Esophagus mucosa (tissue), 1 donor: ENCODE measurements around the gene RIOX2. TPM values are rescaled to one million over a fixed set of nuclear protein-coding genes. Genes with fewer than 3 reads are reported as not detected.

Source experiments
- ATAC-seq: fragments of 200-7000 bp; cut with Tn5 transposase; one replicate; pipeline ENCODE4 v1.9.1; 2020
- total RNA-seq: library from RNA; stranded (reverse); gene quantifications from one replicate; pipeline ENCODE4 v1.2.4, GENCODE V29; 2023
- donor health status: DM: yes; HTN: yes; CAD: no.

RIOX2 gene
- total RNA-seq, 1 donor from 2014 or later, result 33.6 TPM

- ATAC-seq, result peak; percentile 70
Observed at GRCh38 chr3:97952280-97952679, 20.0 kb downstream of the RIOX2 start.

- ATAC-seq, result no peak
Observed at GRCh38 chr3:97950360-97950759, 21.9 kb downstream of the RIOX2 start.

- no peak for ATAC-seq
Observed at GRCh38 chr3:97949743-97950142, 22.5 kb downstream of the RIOX2 start.

- ATAC-seq, result no peak
Observed at GRCh38 chr3:97949110-97949485, 23.1 kb downstream of the RIOX2 start.

DNA sequence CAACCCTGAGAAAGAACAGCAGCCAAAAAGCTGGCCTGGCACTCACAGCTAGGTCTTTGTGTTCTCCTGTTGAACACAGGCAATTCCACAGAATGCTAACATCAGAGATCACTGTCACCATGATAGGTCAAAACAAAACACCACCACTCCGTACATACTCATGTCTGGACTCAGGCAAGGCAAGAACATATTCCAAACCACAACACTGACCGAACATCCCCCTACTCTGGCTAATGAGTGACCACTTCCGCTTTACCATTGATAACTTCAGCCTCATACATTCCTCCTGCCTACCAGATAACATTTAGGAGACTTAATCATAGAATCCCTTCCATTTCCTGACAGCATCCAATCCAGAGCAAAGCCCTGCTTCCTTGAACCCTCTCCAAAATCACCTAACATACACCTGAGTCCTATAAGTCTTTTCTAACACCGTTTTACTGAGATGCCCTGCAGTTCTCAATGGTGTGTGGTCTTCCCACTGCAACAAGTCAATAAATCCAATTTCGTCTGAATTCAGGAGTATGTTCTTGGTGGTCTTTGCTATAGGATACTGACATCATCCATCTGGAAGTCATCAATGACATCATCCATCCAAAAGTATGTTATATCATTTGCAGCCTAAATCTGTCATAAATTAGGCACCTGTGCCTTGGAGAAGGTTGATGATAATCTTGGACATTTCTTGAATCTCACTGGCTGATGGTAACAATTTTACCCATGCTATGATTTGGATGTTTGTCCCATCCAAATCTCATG lies 23.7 kb downstream of the RIOX2 start:
- ATAC-seq, result no peak

- ATAC-seq, result peak; percentile 34
Observed at GRCh38 chr3:97942801-97943546, 29.3 kb downstream of the RIOX2 start.

GRCh38 chr3:97940034-97940433 lies 32.2 kb downstream of the RIOX2 start:
- ATAC-seq, result no peak

DNA sequence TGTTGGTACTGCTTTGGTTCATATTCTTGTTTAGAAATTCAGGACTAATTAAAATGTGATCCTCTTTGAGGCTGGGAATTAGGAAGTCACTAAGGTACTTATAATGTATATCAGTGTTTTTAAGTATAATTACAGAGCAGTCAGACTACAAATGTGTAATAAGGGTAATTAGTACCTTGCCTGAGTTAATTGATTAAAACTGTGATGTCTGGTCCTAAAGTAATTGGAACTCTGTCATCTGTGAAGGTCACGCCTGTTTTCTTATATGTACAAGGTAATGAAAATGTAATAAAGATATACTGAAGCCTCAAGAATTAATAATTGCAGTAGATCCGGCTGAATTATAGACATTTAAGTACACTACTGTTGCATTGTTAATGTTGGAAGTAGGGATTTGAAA lies 32.8 kb downstream of the RIOX2 start:
- no peak for ATAC-seq

- no peak for ATAC-seq
Observed at GRCh38 chr3:97938444-97938843, 33.8 kb downstream of the RIOX2 start.

DNA sequence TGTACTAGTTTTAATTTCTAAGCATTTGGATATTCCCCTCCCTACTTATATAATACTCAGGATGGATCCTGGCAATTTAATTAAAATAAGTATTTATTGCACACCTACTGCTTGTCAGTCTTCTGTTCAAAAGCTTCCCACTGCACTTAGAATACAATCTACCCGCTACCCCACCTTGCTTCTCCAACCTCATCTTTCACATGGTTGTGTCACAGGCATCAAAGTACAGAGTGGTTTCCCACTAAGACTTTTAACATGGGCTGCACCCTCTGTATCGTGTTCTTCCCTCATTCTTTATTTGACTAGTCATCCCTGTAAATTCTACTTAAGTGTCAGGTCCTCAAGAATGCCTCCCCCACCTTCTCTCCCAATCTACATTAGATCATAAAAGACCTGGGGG lies 35.0 kb downstream of the RIOX2 start:
- no peak for ATAC-seq

DNA sequence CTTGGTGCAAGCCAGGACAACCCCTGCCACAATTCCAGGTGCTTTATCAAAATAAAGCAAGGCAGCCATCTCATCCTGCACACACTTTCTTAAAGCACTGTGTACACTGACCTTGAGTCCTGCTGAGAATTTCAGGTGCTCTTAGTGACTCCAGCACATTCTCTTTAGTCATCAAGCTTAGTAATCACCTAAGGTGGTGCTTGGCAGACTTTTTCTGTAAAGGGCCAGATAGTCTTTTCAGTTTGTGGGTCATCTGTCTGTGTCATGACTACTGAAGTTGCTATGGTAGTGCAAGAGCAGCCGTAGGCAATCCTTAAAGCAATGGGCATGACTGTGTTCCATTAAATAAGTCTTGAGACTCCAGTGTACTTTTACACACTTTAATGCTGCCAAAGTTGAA lies 36.4 kb downstream of the RIOX2 start:
- ATAC-seq, result peak; percentile 48

GRCh38 chr3:97934980-97935695 lies 37.1 kb downstream of the RIOX2 start:
- no peak for ATAC-seq

DNA sequence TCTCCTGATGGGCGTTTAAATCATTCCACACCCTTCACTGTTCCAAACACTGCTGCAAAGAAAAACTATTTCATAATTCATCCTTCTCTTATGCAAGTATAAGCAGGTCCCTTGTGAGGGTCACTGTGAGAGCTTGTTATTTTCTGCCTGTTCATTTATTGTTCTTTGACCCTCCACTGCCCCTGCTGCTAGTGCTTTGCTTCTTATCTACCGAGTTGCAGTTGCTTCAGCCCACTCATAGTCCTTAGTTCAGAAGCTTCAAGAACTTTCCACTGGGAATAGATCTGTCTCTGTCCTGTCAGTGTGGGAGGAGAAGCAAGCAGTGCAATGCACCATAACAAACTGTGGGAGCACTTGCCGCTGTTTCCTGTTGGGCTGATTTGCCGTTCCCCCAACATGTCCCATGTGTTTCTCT lies 39.8 kb downstream of the RIOX2 start:
- ATAC-seq, result peak; percentile 77

DNA sequence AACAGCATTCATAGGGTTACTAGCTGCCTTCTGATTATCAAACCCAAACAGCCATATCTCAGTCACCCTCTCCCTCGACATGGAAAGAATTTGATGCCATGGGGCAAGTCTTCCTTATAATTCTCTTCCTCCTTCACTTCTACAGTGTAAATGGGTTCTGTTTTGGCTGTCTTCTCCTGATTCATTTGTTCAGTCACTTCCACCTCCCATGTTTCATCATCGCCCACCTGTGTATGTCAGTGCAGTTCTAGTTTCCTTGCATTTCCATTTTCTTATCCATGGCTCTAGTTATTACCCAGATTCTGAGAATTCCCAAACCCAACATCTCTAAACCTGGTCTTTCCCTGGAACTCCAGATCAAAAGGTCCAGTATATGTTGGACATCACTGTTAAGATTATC lies 41.0 kb downstream of the RIOX2 start:
- ATAC-seq, result no peak

GRCh38 chr3:97930018-97930417 lies 42.2 kb downstream of the RIOX2 start:
- ATAC-seq, result no peak

DNA sequence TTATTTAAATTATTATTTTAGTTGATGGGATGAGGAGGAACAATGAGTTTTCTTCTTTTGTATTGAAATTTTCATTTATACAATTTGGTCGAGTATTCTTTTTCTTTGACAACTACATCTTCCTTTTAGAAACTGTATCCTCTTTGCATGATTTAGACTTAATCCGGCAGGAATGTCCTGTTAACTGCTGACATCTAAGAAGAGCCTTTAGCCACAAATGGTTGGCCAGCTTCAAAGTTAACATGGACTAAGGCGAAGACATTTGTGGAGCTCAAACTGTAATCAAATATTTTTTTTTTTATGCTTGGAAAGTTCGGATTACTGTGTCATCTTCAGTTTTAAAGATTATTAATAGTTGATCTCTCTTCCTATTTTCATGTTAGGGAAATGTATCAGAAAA lies 43.2 kb downstream of the RIOX2 start:
- no peak for ATAC-seq

GRCh38 chr3:97927704-97928103 lies 44.5 kb downstream of the RIOX2 start:
- ATAC-seq, result no peak

GRCh38 chr3:97917813-97918536 lies 54.3 kb downstream of the RIOX2 start:
- ATAC-seq, result no peak

DNA sequence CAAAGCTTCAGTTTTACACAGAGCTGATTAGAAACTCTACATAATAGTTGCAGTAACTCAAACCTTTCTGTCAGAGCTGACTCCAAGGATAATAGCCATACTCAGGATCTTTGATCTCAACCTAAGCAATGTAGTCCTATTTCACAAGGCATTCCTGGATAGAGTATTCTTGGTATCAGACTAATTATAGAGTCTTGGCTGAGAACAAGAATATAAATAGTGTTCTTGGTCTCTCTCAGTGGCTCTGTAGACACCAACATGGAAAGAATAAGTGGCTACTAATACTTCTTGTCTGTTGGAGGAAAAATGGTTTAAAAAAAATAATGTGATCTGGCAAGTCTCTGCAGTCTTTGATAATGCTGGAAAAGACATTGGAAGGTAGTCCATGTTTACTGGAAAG lies 55.7 kb downstream of the RIOX2 start:
- no peak for ATAC-seq

DNA sequence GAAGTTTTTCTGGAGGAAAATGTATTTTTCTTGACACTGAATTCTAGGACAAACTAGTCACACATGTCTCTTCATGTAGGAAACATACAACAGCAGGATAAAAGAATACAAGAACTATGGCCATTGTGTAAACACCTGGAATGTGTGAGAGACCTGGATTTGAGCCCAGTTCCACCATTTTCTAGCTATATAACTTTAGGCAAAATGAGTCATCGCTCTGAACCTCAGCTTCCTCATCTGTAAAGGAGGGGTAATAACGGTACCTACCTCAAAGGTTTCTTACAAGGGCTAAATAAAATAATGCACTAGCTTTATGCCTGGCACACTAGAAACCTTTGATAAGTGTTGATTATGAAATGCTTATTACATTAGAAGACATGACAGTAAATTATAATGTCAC lies 57.8 kb downstream of the RIOX2 start:
- peak; percentile 92 for ATAC-seq

DNA sequence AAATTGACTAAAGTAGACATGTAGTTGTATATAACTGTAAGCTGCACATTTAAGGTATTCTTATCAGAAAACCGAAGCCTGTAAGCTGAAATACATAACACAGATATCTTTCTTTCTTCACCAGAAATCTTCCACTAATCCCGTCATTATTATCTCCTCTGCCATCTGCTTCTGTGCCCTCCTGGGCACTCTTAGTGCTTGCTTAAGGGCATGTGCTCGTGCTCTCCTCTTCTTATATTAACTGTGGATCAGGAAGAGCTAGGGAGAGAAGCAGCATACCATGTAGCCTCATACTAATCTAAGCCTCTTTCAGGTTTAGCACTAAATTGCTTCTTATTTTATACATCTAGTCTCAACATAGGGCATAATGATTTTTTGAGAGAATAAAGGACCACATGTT lies 60.8 kb downstream of the RIOX2 start:
- no peak for ATAC-seq

DNA sequence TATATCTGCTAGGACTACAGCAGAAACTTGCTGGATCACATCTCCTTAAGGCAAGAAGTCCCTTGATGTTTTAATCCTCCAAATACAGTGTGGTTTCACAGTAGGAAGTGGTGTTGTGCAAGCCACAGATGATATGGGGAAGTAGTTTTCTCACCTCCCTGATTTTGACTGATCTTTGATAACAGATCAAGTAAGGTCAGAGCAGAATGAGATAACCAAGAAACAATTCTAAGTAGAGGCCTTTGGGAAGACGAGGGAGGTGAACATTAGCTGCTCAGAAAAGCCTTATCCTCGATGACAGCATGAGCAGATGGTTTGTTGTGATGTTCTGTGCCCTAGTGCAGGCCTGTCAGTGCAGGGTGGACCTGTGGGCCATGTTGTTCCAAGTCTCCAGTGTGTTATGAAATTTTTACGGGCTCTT lies 61.3 kb downstream of the RIOX2 start:
- ATAC-seq, result peak; percentile 73
